ENCODE results near the gene ZNF124.
A peak's percentile ranks its signal among the peaks of the same experiment; 100 is the strongest.
"Not testable (repeated sequence)": the region's sequence is repeated elsewhere in the genome, so short reads cannot be mapped to it uniquely, and the experiment has no call there.

Gene ZNF124

DNA sequence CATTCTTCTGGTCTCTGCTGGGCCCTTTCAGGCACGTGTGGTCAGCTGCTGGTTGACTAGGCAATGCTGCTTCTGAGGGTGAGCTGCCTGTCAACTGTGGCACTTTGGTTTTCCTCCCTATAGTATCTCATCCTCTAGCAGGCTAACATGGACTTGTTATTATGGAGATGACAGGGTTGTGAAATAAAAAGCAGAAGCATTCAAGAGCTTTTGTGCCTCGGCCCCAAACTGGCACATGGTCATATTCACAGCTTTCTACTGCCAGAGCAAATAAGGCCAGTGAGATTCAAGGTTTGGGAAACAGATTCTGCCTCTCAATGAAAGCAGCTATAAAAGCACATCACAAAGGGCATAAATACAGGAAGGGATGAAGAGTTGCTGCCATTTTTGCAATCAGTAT is 1.6 kb upstream of the ZNF124 start:
- H3K4me3 ChIP-seq (ENCODE audit: low read length) = no peak overlapping the region
- no peak for DNase-seq (ENCODE audit: low read depth)
- TF ChIP-seq, protein P1, sequence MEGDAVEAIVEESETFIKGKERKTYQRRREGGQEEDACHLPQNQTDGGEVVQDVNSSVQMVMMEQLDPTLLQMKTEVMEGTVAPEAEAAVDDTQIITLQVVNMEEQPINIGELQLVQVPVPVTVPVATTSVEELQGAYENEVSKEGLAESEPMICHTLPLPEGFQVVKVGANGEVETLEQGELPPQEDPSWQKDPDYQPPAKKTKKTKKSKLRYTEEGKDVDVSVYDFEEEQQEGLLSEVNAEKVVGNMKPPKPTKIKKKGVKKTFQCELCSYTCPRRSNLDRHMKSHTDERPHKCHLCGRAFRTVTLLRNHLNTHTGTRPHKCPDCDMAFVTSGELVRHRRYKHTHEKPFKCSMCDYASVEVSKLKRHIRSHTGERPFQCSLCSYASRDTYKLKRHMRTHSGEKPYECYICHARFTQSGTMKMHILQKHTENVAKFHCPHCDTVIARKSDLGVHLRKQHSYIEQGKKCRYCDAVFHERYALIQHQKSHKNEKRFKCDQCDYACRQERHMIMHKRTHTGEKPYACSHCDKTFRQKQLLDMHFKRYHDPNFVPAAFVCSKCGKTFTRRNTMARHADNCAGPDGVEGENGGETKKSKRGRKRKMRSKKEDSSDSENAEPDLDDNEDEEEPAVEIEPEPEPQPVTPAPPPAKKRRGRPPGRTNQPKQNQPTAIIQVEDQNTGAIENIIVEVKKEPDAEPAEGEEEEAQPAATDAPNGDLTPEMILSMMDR (IDR thresholded peaks at IDR 0.05; ENCODE audit: insufficient read depth, low read depth, low read length, missing control alignments) = no peak

- H3K4me3 ChIP-seq (ENCODE audit: low read length) = no peak overlapping the region
- TF ChIP-seq, protein P1 (IDR thresholded peaks at IDR 0.05; ENCODE audit: insufficient read depth, low read depth, low read length, missing control alignments) = no peak
- peak; percentile 39 for DNase-seq (ENCODE audit: low read depth)
Observed at GRCh38 chr1:247172996-247173395, 1.2 kb upstream of the ZNF124 start.

DNA sequence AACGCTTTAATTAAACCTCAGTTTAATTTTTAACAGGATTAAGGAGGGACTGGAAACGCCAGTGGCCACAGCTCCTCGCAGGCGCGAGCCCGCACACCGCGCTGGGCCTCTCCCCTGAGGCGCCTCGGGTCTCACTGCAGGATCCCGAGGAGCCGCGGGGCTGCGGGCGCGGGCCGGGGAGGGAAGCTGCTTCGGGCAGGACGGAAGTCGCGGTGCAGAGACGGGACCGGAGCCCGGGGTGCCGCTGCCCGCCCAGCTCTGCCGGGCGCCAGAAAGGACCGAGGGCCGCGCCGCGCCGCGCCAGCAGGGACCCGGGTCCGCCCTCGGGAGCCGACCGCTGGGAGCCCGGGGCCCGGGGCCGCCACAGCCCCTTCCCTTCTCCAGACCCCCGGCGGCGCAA is 377 bp downstream of the ZNF124 start:
- not testable (repeated sequence) for H3K4me3 ChIP-seq (ENCODE audit: low read length); DNase-seq (ENCODE audit: low read depth)

GRCh38 chr1:247165674-247166073 is 6.1 kb downstream of the ZNF124 start:
- DNase-seq (ENCODE audit: low read depth) = no peak
- H3K4me3 ChIP-seq (ENCODE audit: low read length) = no peak overlapping the region
- TF ChIP-seq, protein P1 (IDR thresholded peaks at IDR 0.05; ENCODE audit: insufficient read depth, low read depth, low read length, missing control alignments) = no peak

GRCh38 chr1:247164694-247165093 is 7.1 kb downstream of the ZNF124 start:
- no peak overlapping the region for H3K4me3 ChIP-seq (ENCODE audit: low read length)
- TF ChIP-seq, protein P1 (IDR thresholded peaks at IDR 0.05; ENCODE audit: insufficient read depth, low read depth, low read length, missing control alignments) = no peak
- no peak for DNase-seq (ENCODE audit: low read depth)

- TF ChIP-seq, protein P1 (IDR thresholded peaks at IDR 0.05; ENCODE audit: insufficient read depth, low read depth, low read length, missing control alignments) = no peak
- no peak for DNase-seq (ENCODE audit: low read depth)
- no peak overlapping the region for H3K4me3 ChIP-seq (ENCODE audit: low read length)
Observed at GRCh38 chr1:247156787-247157232, 15.0 kb downstream of the ZNF124 start.

GRCh38 chr1:247147781-247148180 is 24.0 kb downstream of the ZNF124 start:
- H3K4me3 ChIP-seq (ENCODE audit: low read length) = no peak overlapping the region
- TF ChIP-seq, protein P1 (IDR thresholded peaks at IDR 0.05; ENCODE audit: insufficient read depth, low read depth, low read length, missing control alignments) = no peak
- no peak for DNase-seq (ENCODE audit: low read depth)

DNA sequence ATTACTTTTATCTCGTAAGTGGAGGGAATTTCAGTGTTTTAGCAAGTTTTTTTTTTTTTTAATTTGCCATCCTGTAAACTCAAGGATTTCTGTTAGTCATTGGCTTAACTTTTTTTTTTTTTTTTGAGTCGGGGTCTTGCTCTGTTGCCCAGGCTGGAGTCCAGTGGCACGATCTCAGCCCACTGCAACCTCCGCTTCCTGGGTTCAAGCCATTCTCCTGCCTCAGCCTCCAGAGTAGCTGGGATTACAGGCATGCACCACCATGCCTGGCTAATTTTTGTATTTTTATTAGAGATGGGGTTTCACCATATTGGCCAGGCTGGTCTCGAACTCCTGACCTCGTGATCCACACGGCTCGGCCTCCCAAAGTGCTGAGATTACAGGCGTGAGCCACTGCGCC is 24.7 kb downstream of the ZNF124 start:
- not testable (repeated sequence) for H3K4me3 ChIP-seq (ENCODE audit: low read length); DNase-seq (ENCODE audit: low read depth)

All from epithelial cell of esophagus (primary cell).